ENCODE results near the gene MIGA2.

Gene MIGA2

GRCh38 chr9:129014124-129014523 lies 22.3 kb upstream of the MIGA2 start:
- CTCF ChIA-PET, result interaction anchor here (0.8 kb wide), 1 partner anchor 11 kb away, joined by 3 read pairs; no protein-coding TSS in a partner anchor
- peak overlapping the region; percentile 58 for H3K27ac ChIP-seq
- TF ChIP-seq CTCF (conservative IDR thresholded peaks at IDR 0.05; ENCODE audit: low read depth), result no peak
- POLR2A ChIA-PET (ENCODE audit: low non-redundant PET), result no interaction called here
- DNase-seq (ENCODE audit: low spot score), result no peak

DNA sequence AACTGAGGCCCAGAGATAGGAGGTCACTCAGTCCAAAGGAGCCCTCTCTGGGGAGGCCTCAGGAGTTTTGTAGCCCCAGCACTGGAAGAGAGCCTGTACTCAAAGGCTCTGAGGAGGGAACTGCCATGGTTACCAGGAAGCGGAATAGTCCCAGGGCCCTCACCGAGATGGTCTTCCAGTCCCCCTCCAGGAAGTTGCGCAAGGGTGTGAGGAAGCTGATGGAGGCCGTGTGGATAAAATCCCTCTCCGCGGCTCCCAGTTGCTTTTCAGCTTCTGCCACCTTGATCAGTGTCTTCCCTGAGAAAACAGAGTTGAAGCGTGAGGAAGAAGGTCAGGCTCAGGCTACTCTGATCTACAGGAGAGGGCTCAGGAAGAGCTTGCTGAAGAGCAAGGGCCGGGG lies 21.8 kb upstream of the MIGA2 start:
- POLR2A ChIA-PET (ENCODE audit: low non-redundant PET), result no interaction called here
- DNase-seq (ENCODE audit: low spot score), result no peak
- peak overlapping the region; percentile 58 for H3K27ac ChIP-seq
- CTCF ChIA-PET, result interaction anchor here (0.7 kb wide), 1 partner anchor 8 kb away, joined by 3 read pairs; no protein-coding TSS in a partner anchor
- TF ChIP-seq CTCF (conservative IDR thresholded peaks at IDR 0.05; ENCODE audit: low read depth), result no peak

- ChIA-PET POLR2A (ENCODE audit: low non-redundant PET) (no interaction called here), CTCF (no interaction called here)
- no peak for TF ChIP-seq CTCF (conservative IDR thresholded peaks at IDR 0.05; ENCODE audit: low read depth)
- H3K27ac ChIP-seq, result peak overlapping the region; percentile 79
- no peak for DNase-seq (ENCODE audit: low spot score)
These were observed 15.3 kb upstream of the MIGA2 start for GRCh38 chr9:129021091-129021490.

- no peak for DNase-seq (ENCODE audit: low spot score)
- POLR2A ChIA-PET (ENCODE audit: low non-redundant PET), result interaction anchor here (0.6 kb wide), 1 partner anchor 102 kb away, joined by 3 read pairs; no protein-coding TSS in a partner anchor
- no peak for TF ChIP-seq CTCF (conservative IDR thresholded peaks at IDR 0.05; ENCODE audit: low read depth)
- H3K27ac ChIP-seq, result peak overlapping the region; percentile 79
- CTCF ChIA-PET, result interaction anchor here (0.6 to 1.2 kb wide), 2 partner anchors 13 to 15 kb away, joined by 4 to 5 read pairs; no protein-coding TSS in a partner anchor
These were observed 14.4 kb upstream of the MIGA2 start for GRCh38 chr9:129022037-129022436.

DNA sequence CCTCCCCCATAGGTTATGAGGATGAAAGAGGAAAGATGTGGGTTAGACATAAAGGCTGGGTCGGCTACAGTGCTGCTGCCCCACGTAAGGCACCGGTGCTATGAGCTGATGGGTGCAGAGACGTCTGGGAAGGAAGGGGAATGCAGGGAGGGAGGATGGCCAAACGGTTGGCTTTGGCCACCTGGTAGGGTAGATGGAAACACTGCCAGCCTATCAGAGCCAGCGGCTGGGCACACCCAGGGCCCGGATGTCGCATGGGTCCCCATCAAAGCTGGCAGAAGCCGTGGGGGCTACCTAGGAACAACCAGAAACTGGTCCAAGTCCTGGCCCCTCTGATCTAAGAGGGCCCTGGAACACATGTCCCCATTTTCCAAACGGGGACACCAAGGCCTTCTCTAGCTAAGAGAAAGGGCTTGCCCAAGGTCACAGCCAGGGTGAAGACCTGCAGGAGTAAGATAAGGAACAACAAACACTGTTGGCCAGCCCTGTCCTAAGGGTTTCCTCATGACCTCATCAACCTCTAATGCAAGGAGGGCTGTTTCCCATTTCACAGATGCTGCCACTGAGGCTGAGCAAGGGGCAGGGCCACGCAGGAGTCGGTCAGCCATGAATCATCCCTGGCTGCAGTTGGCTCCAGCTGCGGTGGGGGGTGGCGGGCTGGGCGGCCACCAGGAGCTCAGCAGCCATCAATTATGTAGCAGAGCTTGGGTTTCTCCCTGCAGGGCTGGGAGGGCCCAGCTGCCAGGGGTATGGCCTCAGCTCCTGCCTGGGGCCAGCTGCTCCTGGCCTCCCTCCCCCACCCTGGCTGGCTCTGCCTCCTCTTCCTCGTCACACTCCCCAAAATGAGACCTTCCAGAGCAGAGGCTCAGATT lies 13.2 kb upstream of the MIGA2 start:
- POLR2A ChIA-PET (ENCODE audit: low non-redundant PET), result no interaction called here
- peak; percentile 63 for DNase-seq (ENCODE audit: low spot score)
- CTCF ChIA-PET, result interaction anchor here (1.0 kb wide), 1 partner anchor 15 kb away, joined by 3 read pairs; no protein-coding TSS in a partner anchor
- H3K27ac ChIP-seq, result peak overlapping the region; percentile 79
- no peak for TF ChIP-seq CTCF (conservative IDR thresholded peaks at IDR 0.05; ENCODE audit: low read depth)

GRCh38 chr9:129023908-129024233 lies 12.6 kb upstream of the MIGA2 start:
- DNase-seq (ENCODE audit: low spot score), result no peak
- CTCF ChIA-PET, result interaction anchor here (1.0 kb wide), 1 partner anchor 16 kb away, joined by 3 read pairs; no protein-coding TSS in a partner anchor
- POLR2A ChIA-PET (ENCODE audit: low non-redundant PET), result no interaction called here
- no peak for TF ChIP-seq CTCF (conservative IDR thresholded peaks at IDR 0.05; ENCODE audit: low read depth)
- H3K27ac ChIP-seq, result peak overlapping the region; percentile 79

Data from RWPE1 (cell line).